Astrocyte of the cerebellum (primary cell): ENCODE data around the gene RAPSN.

ENCODE experiments used
- DNase-seq: peaks from one replicate; pipeline ENCODE4 v3.0.0-alpha.2; 2011; ENCODE audit warnings: low read depth
- H3K4me3 ChIP-seq: 2 replicates; pipeline ENCODE4 v1.5.1; 2011; ENCODE audit warnings: mild to moderate bottlenecking, low read depth, low read length, moderate library complexity
- CTCF ChIP-seq: IDR thresholded peaks from 2 replicates; pipeline ENCODE4 v1.5.1; 2012; ENCODE audit warnings: low read length, low read depth, moderate library complexity, mild to moderate bottlenecking; ENCODE audit errors: missing control alignments
- in situ Hi-C: cut with HindIII; loops from 2 replicates; pipeline ENCODE4 v1.10.0; 2017; ENCODE audit warnings: low sequenced_read_pairs

The RAPSN gene

GRCh38 chr11:47417712-47418111 lies 31.2 kb downstream of the RAPSN start:
- DNase-seq, result no peak
- in situ Hi-C loops, result no loop called here
- TF ChIP-seq CTCF, result no peak
- H3K4me3 ChIP-seq, result no peak overlapping the region

GRCh38 chr11:47415949-47416472 lies 32.9 kb downstream of the RAPSN start:
- DNase-seq, result peak; percentile 93
- in situ Hi-C loops, result no loop called here
- no peak for TF ChIP-seq CTCF
- H3K4me3 ChIP-seq, result no peak overlapping the region

GRCh38 chr11:47415091-47415854 lies 33.7 kb downstream of the RAPSN start:
- TF ChIP-seq CTCF, result no peak
- no peak for DNase-seq
- no peak overlapping the region for H3K4me3 ChIP-seq
- in situ Hi-C loops, result no loop called here

DNA sequence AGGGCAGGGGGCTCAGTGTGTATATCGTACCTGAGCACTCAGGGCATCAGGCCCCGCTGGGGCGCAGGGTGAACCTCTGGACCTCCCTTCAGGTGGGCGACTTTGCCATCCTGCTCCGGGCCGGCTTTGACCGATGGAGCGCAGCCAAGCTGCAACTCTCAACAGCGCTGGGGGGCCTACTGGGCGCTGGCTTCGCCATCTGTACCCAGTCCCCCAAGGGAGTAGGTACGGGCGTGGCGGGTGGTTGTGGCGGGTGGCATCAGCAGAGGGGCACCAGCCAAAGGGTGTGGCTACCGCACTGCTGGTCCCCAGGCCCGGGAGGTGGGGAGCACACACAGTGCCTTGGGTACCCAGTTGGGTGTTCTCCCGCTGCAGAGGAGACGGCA lies 34.3 kb downstream of the RAPSN start:
- in situ Hi-C loops, result no loop called here
- no peak for TF ChIP-seq CTCF
- no peak for DNase-seq
- H3K4me3 ChIP-seq, result no peak overlapping the region

DNA sequence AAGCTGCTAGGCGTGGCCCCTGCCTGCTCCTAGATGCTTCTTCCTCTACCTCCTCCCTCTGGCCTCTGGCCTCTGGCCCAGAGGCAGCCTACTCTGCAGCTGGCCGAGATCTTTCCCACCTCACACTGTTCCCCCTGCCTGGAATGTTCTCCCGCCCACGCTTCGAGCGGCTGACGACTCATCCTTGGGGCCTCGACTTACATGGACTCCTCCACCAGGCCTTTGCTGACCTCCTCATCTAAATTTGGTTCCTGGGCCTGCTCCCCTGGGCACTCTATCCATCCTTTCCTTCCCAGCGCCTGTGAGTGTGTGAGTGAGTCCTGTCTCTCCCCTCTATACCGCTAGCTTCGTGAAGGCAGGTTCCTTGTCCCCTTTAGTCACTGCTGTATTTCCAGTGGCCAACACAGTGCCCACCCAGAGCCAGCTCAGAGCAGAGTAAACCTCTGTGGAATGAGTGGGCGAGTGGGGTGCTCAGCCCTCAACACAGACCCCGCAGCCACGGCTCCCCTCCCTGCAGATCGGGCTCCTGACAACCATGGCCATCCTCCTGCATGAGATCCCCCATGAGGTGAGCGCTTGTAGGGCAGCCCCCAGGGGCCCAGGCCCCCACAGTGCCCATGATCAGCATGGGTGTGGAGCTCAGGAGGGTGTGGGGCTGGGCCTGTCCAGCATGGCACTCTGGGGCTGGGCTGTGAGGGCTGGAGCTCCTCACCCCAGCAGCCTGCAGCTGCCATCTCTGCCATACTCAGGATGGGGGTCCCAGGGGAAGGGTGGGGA lies 34.8 kb downstream of the RAPSN start:
- H3K4me3 ChIP-seq, result no peak overlapping the region
- DNase-seq, result no peak
- TF ChIP-seq CTCF, result no peak
- in situ Hi-C loops, result no loop called here

DNA sequence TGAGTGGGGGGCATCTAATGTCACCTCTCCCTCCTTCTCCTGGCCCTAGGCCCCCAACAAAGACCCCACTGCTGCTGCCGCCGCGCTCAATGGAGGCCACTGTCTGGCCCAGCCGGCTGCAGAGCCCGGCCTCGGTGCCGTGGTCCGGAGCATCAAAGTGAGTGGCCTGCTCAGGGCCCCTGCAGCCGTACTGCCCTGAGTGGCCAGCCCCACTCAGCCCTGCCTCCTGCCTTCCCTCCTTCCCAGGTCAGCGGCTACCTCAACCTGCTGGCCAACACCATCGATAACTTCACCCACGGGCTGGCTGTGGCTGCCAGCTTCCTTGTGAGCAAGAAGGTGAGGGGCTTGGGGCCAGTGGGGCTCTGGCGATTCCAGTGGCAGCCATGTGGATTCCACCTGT lies 35.6 kb downstream of the RAPSN start:
- no peak for TF ChIP-seq CTCF
- H3K4me3 ChIP-seq, result no peak overlapping the region
- in situ Hi-C loops, result no loop called here
- DNase-seq, result no peak
